HEK293 (cell line): ENCODE results near the gene MVP.

Experiments used
- CTCF ChIA-PET: fragments of 350-600 bp; formaldehyde crosslinking; extraction: SDS; loops from one replicate; lab custom pipeline; 2021; ENCODE audit warnings: antibody characterized with exemption; lab: Yijun Ruan, JAX
- POLR2A ChIA-PET: fragments of 300-600 bp; formaldehyde crosslinking; extraction: SDS; loops from one replicate; lab custom pipeline; 2020; ENCODE audit warnings: antibody characterized with exemption, inconsistent platforms; lab: Yijun Ruan, JAX
- H3K27ac ChIP-seq: fragments of 200-500 bp; sonication (Bioruptor generic); 2 replicates; pipeline ENCODE4 v1.5.1; 2014; ENCODE audit warnings: low read depth, low read length, control low read depth, inconsistent platforms; ENCODE audit errors: extremely low read depth
- H3K36me3 ChIP-seq, 2 experiments: fragments of 200-500 bp in 1 of 2; sonication (Bioruptor generic) in 1 of 2; 1 replicate in 1 of 2; 2 replicates in 1 of 2; pipeline ENCODE4 v1.5.1; 2014 to 2017; ENCODE audit warnings: inconsistent platforms in 2 of 2, low read length in 2 of 2; ENCODE audit not compliant: control insufficient read depth in 2 of 2, insufficient read depth in 1 of 2
- H3K4me1 ChIP-seq: fragments of 200-500 bp; sonication (Bioruptor generic); 2 replicates; pipeline ENCODE4 v1.5.1; 2014; ENCODE audit warnings: mild to moderate bottlenecking, low read length, inconsistent platforms; ENCODE audit not compliant: control insufficient read depth, insufficient read depth
- H3K4me3 ChIP-seq: 2 replicates; pipeline ENCODE4 v1.5.1; 2011; ENCODE audit warnings: low read depth, mild to moderate bottlenecking, control low read depth, low read length, moderate library complexity
- H3K9me3 ChIP-seq: fragments of 200-500 bp; sonication (Bioruptor generic); 2 replicates; pipeline ENCODE4 v1.5.1; 2014; ENCODE audit warnings: low read depth, low read length, inconsistent platforms; ENCODE audit not compliant: control insufficient read depth, insufficient read depth
- HOXD13 ChIP-seq: sonication (generic); formaldehyde crosslinking; IDR thresholded peaks from 2 replicates; pipeline ENCODE4 v1.8.0; 2022; ENCODE audit warnings: missing genetic modification reagents, borderline replicate concordance
- KLF8 ChIP-seq: fragments of 450-650 bp; formaldehyde crosslinking; IDR thresholded peaks from 2 replicates; pipeline ENCODE4 v1.5.1; 2016; ENCODE audit warnings: missing biosample characterization, missing genetic modification characterization
- KLF9 ChIP-seq: fragments of 450-650 bp; formaldehyde crosslinking; IDR thresholded peaks from 2 replicates; pipeline ENCODE4 v1.5.1; 2016; ENCODE audit warnings: missing biosample characterization, missing genetic modification characterization, low read depth
- SALL2 ChIP-seq: fragments of 450-650 bp; formaldehyde crosslinking; IDR thresholded peaks from 2 replicates; pipeline ENCODE4 v1.5.0; 2017; ENCODE audit warnings: missing biosample characterization, mild to moderate bottlenecking, missing genetic modification characterization, borderline replicate concordance
- SCRT1 ChIP-seq: fragments of 450-650 bp; formaldehyde crosslinking; IDR thresholded peaks from 2 replicates; pipeline ENCODE4 v1.5.1; 2016; ENCODE audit warnings: missing biosample characterization, missing genetic modification characterization, borderline replicate concordance
- YY1 ChIP-seq: fragments of 450-650 bp; formaldehyde crosslinking; IDR thresholded peaks from 2 replicates; pipeline ENCODE4 v1.5.1; 2018; ENCODE audit warnings: missing biosample characterization, missing genetic modification characterization
- ZFHX2 ChIP-seq: fragments of 450-650 bp; formaldehyde crosslinking; conservative IDR thresholded peaks from 2 replicates; pipeline ENCODE4 v1.5.1; 2016; ENCODE audit warnings: missing biosample characterization, missing genetic modification characterization
- ZFP37 ChIP-seq: fragments of 450-650 bp; formaldehyde crosslinking; IDR thresholded peaks from 2 replicates; pipeline ENCODE4 v1.5.1; 2016; ENCODE audit warnings: missing biosample characterization, missing genetic modification characterization
- ZFP69B ChIP-seq: fragments of 450-650 bp; formaldehyde crosslinking; IDR thresholded peaks from 2 replicates; pipeline ENCODE4 v1.5.1; 2016; ENCODE audit warnings: missing biosample characterization, missing genetic modification characterization
- ZIC2 ChIP-seq: fragments of 450-650 bp; formaldehyde crosslinking; IDR thresholded peaks from 2 replicates; pipeline ENCODE4 v1.5.1; 2016; ENCODE audit warnings: missing biosample characterization, missing genetic modification characterization
- ZNF184 ChIP-seq: fragments of 450-650 bp; IDR thresholded peaks from 2 replicates; pipeline ENCODE4 v1.5.1; 2018; ENCODE audit warnings: missing biosample characterization, mild to moderate bottlenecking, missing genetic modification characterization
- ZNF211 ChIP-seq: fragments of 450-650 bp; formaldehyde crosslinking; IDR thresholded peaks from 2 replicates; pipeline ENCODE4 v1.5.1; 2016; ENCODE audit warnings: low read depth, missing biosample characterization, missing genetic modification characterization
- ZNF366 ChIP-seq: fragments of 450-650 bp; formaldehyde crosslinking; conservative IDR thresholded peaks from 2 replicates; pipeline ENCODE4 v1.5.1; 2016; ENCODE audit warnings: missing biosample characterization, missing genetic modification characterization
- ZNF514 ChIP-seq: fragments of 450-650 bp; formaldehyde crosslinking; IDR thresholded peaks from 2 replicates; pipeline ENCODE4 v1.5.1; 2016; ENCODE audit warnings: missing biosample characterization, missing genetic modification characterization
- ZNF621 ChIP-seq: fragments of 450-650 bp; formaldehyde crosslinking; IDR thresholded peaks from 2 replicates; pipeline ENCODE4 v1.5.1; 2017; ENCODE audit warnings: missing biosample characterization, missing genetic modification characterization
- ZNF623 ChIP-seq: fragments of 450-650 bp; formaldehyde crosslinking; IDR thresholded peaks from 2 replicates; pipeline ENCODE4 v1.5.1; 2016; ENCODE audit warnings: missing biosample characterization, missing genetic modification characterization
- ZNF677 ChIP-seq: fragments of 450-650 bp; IDR thresholded peaks from 2 replicates; pipeline ENCODE4 v1.5.0; 2018; ENCODE audit warnings: missing biosample characterization, mild to moderate bottlenecking, missing genetic modification characterization, moderate library complexity
- ZNF791 ChIP-seq: fragments of 450-650 bp; formaldehyde crosslinking; IDR thresholded peaks from 2 replicates; pipeline ENCODE4 v1.5.1; 2016; ENCODE audit warnings: missing biosample characterization, missing genetic modification characterization
- TF ChIP-seq, protein P1 (sequence below): fragments of 450-650 bp; formaldehyde crosslinking; IDR thresholded peaks from 2 replicates; pipeline ENCODE4 v1.5.1; 2016; ENCODE audit warnings: missing biosample characterization, missing genetic modification characterization
- TF ChIP-seq, protein P2 (sequence below): fragments of 450-650 bp; formaldehyde crosslinking; IDR thresholded peaks from 2 replicates; pipeline ENCODE4 v1.5.1; 2017; ENCODE audit warnings: missing biosample characterization, missing genetic modification characterization
- TF ChIP-seq, protein P3 (sequence below): fragments of 450-650 bp; formaldehyde crosslinking; IDR thresholded peaks from 2 replicates; pipeline ENCODE4 v1.5.1; 2016; ENCODE audit warnings: missing biosample characterization, missing genetic modification characterization

Gene MVP

DNA sequence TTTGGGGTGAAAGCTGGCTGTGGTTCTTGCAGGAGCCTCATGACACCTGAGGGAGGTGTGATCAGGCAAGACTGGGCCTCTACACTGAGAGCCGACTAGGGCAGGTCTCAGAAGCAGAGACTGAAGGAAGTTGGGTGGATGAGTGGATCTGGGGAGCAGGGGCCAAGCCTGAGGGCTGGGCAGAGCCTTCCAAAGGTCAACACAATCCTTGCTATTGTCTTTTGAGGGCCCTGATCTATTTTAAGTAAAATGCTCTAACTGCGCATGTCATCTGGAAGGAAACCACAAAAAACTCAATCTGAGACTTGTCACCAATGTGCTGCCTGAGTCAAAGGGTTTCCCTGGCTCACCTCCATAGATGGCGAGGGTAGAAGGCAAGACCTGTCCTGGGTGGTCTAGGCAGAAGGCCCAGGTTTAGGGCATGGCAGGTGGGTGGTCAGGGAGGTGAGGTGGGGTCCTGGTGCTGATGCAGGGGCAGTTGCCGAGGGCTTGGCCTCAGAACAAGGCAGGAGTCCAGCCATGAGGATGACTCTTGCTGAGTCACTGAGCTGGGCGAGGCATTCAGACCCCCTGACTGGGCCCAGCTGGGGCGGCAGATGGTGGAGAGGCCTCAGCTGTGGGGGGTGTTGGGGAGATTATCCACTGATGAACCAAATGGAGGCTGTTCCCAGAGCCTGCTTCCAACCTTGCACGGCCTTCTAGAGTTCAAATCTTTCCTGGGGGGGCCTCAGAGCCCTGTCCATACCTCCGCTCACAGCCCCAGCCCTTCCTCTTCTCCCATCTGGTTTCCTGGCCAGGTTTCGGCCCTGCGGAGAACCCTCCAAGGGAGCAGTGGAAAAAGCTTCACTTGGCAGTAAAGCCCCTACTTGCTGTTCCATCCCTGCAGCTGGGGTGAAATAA, 5.1 kb downstream of the MVP start (continued):
- TF ChIP-seq SALL2 (no peak), ZNF623 (tag by site-specific recombination) (no peak), ZNF514 (tag by site-specific recombination) (no peak), ZIC2 (peak; percentile 94)
- TF ChIP-seq, protein P1, sequence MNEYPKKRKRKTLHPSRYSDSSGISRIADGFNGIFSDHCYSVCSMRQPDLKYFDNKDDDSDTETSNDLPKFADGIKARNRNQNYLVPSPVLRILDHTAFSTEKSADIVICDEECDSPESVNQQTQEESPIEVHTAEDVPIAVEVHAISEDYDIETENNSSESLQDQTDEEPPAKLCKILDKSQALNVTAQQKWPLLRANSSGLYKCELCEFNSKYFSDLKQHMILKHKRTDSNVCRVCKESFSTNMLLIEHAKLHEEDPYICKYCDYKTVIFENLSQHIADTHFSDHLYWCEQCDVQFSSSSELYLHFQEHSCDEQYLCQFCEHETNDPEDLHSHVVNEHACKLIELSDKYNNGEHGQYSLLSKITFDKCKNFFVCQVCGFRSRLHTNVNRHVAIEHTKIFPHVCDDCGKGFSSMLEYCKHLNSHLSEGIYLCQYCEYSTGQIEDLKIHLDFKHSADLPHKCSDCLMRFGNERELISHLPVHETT (tag by site-specific recombination): no peak

DNA sequence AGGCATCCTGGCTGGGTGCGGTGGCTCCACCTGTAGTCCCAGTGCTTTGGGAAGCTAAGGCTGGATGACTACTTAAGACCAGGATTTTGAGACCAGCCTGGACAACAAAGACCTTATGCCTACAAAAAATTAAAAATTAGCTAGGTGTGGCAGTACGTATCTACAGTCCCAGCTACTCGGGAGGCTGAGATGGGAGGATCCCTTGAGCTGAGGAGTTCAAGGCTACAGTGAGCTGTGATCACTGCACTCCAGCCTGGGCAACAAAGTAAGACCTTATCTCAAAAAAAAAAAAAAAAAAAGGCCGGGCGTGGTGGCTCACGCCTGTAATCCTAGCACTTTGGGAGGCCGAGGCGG, 6.1 kb downstream of the MVP start:
- TF ChIP-seq, protein P2, sequence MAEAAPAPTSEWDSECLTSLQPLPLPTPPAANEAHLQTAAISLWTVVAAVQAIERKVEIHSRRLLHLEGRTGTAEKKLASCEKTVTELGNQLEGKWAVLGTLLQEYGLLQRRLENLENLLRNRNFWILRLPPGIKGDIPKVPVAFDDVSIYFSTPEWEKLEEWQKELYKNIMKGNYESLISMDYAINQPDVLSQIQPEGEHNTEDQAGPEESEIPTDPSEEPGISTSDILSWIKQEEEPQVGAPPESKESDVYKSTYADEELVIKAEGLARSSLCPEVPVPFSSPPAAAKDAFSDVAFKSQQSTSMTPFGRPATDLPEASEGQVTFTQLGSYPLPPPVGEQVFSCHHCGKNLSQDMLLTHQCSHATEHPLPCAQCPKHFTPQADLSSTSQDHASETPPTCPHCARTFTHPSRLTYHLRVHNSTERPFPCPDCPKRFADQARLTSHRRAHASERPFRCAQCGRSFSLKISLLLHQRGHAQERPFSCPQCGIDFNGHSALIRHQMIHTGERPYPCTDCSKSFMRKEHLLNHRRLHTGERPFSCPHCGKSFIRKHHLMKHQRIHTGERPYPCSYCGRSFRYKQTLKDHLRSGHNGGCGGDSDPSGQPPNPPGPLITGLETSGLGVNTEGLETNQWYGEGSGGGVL (tag by site-specific recombination): no peak
- no peak for TF ChIP-seq ZNF677
- TF ChIP-seq ZFHX2 (tag by site-specific recombination): no peak
- TF ChIP-seq, protein P3, sequence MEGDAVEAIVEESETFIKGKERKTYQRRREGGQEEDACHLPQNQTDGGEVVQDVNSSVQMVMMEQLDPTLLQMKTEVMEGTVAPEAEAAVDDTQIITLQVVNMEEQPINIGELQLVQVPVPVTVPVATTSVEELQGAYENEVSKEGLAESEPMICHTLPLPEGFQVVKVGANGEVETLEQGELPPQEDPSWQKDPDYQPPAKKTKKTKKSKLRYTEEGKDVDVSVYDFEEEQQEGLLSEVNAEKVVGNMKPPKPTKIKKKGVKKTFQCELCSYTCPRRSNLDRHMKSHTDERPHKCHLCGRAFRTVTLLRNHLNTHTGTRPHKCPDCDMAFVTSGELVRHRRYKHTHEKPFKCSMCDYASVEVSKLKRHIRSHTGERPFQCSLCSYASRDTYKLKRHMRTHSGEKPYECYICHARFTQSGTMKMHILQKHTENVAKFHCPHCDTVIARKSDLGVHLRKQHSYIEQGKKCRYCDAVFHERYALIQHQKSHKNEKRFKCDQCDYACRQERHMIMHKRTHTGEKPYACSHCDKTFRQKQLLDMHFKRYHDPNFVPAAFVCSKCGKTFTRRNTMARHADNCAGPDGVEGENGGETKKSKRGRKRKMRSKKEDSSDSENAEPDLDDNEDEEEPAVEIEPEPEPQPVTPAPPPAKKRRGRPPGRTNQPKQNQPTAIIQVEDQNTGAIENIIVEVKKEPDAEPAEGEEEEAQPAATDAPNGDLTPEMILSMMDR: no peak
- TF ChIP-seq ZNF621 (tag by site-specific recombination): no peak
- no peak for TF ChIP-seq KLF8 (tag by site-specific recombination)
- no peak for TF ChIP-seq ZIC2
- TF ChIP-seq SCRT1 (tag by site-specific recombination): no peak
- TF ChIP-seq KLF9 (tag by site-specific recombination): no peak
- TF ChIP-seq, all 188 proteins: peak for 0
- Histone ChIP-seq H3K36me3 (no peaks in the 10 kb centered on the region; a peak in 1 of 3 replicates), H3K27ac (no peak overlapping the region), H3K4me3 (no peak overlapping the region), H3K4me1 (no peaks in the 10 kb centered on the region), H3K9me3 (no peaks in the 10 kb centered on the region)
- ChIA-PET CTCF (interaction anchor here (0.6 to 6.1 kb wide), 6 partner anchors 10 to 249 kb away, joined by 3 to 36 read pairs (median 3); partner anchors contain the start of genes PAGR1, PPP4C and PRRT2), POLR2A (interaction anchor here (0.8 to 1.7 kb wide), 4 partner anchors 10 to 22 kb away, joined by 3 to 8 read pairs (median 4); partner anchors contain the start of genes PAGR1 and PRRT2)

DNA sequence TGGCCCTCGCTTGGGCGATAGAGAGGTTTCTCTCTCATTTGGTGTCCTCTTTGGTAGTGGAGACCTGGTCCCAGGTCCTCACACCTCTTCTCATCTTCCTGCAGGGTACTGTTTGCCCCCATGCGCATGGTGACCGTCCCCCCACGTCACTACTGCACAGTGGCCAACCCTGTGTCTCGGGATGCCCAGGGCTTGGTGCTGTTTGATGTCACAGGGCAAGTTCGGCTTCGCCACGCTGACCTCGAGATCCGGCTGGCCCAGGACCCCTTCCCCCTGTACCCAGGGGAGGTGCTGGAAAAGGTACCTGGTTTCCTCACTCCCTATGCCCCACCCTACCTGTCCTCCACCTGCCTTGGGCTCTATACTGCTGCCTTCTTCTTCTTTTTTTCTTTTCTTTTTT, 10.5 kb downstream of the MVP start:
- ChIA-PET CTCF (no interaction called here), POLR2A (no interaction called here)
- H3K36me3 ChIP-seq: peaks cover 0 to 5% of the 10 kb centered on the region in 2 experiments; a peak in 1 of 3 replicates
- no peaks in the 10 kb centered on the region for H3K9me3 ChIP-seq
- H3K4me1 ChIP-seq: no peaks in the 10 kb centered on the region
- no peak overlapping the region for H3K4me3 ChIP-seq
- no peak overlapping the region for H3K27ac ChIP-seq
- no peak for TF ChIP-seq HOXD13 (CRISPR knock-in tag)
- TF ChIP-seq ZNF791: no peak
- TF ChIP-seq ZNF184 (tag by site-specific recombination): no peak
- no peak for TF ChIP-seq ZFP37 (tag by site-specific recombination)
- no peak for TF ChIP-seq ZNF621 (tag by site-specific recombination)
- no peak for TF ChIP-seq ZNF623 (tag by site-specific recombination)
- no peak for TF ChIP-seq ZFP69B (tag by site-specific recombination)
- no peak for TF ChIP-seq ZNF211 (tag by site-specific recombination)
- no peak for TF ChIP-seq ZNF366
- no peak for TF ChIP-seq YY1
- TF ChIP-seq, all 188 proteins: peak for 0
